GM12873 (cell line): Measurements from ENCODE around the gene DCANP1.

Source experiments
- CTCF ChIP-seq: IDR thresholded peaks from 2 replicates; pipeline ENCODE4 v1.5.1; 2012; ENCODE audit warnings: low read depth, mild to moderate bottlenecking, moderate library complexity, low read length, control low read depth; ENCODE audit not compliant: insufficient read depth; ENCODE audit errors: missing control alignments

Gene DCANP1

GRCh38 chr5:135490245-135491037 lies 43.3 kb upstream of the DCANP1 start:
- TF ChIP-seq CTCF = no peak

DNA sequence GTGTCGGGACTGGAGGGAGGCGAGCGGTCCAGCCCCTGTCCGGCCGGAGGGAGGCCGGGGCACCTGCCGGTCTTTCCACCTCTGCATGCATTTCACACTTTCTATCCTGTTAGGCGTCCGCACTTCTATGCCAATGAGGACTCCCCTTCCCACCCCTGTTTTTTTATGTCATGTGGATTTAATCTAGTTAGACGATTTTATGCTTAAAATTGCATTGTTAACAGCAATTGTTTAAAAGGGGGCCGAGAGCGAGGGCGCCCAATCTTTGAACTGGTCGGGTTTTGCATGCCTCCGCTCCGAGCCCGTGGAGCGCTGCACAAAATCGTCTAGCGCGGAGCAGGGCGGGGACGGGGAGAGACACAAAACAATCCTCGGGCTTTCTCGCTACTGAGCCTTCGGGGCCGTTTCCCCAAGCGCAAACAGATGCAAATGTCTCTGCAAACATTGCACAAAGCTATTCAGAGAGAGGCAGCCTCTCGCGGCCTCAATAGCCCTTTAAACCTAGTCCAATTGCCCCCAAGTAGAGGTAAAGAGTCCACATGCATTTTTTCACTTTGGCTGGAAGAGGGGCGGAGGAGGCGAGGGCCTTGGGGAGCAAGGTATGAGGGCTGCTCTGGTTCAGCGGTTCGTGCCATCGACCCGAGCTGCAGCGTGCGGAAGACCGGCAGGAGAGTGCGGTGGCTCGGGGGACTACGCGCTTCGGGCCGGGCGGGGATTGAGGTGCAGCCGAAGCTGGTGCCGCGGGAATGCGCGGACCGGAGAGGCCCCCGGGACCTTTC lies 42.5 kb upstream of the DCANP1 start:
- TF ChIP-seq CTCF = no peak

GRCh38 chr5:135488727-135489465 lies 41.7 kb upstream of the DCANP1 start:
- TF ChIP-seq CTCF = no peak

- no peak for TF ChIP-seq CTCF
Measured at GRCh38 chr5:135487839-135488514, 40.8 kb upstream of the DCANP1 start.

- TF ChIP-seq CTCF = no peak
Measured at GRCh38 chr5:135487037-135487395, 39.9 kb upstream of the DCANP1 start.

- TF ChIP-seq CTCF = no peak
Measured at GRCh38 chr5:135486131-135487036, 39.2 kb upstream of the DCANP1 start.
